Aorta (tissue), 5 donors: ENCODE measurements around the gene CD1D. TPM values are rescaled to one million over a fixed set of nuclear protein-coding genes. Genes with fewer than 3 reads are reported as not detected.
A peak's percentile ranks its signal among the peaks of the same experiment; 100 is the strongest.

ENCODE experiments used
- ATAC-seq: fragments of 200-7000 bp; cut with Tn5 transposase; one replicate; pipeline ENCODE4 v1.9.1; 2022; ENCODE audit warnings: moderate library complexity; ENCODE audit not compliant: low FRiP score
- DNase-seq, 2 donors: peaks; one replicate each; pipeline ENCODE4 v3.0.0-alpha.2; 2020
- H3K27ac ChIP-seq, 2 donors: one replicate each; pipeline ENCODE4 v1.5.1; 2013; ENCODE audit warnings: low read length in 2 of 2, mild to moderate bottlenecking in 2 of 2, moderate library complexity in 2 of 2, control low read depth in 1 of 2, inconsistent platforms in 1 of 2, low read depth in 1 of 2
- H3K27me3 ChIP-seq, 2 donors: one replicate each; pipeline ENCODE4 v1.6.1; 2013; ENCODE audit warnings: control low read depth in 1 of 2, low read length in 1 of 2, mild to moderate bottlenecking in 1 of 2, moderate library complexity in 1 of 2; ENCODE audit not compliant: insufficient read depth in 2 of 2, control insufficient read depth in 1 of 2
- H3K36me3 ChIP-seq, 2 donors: one replicate each; pipeline ENCODE4 v1.6.1; 2013; ENCODE audit warnings: control low read depth in 1 of 2, low read length in 1 of 2, mild to moderate bottlenecking in 1 of 2; ENCODE audit not compliant: insufficient read depth in 2 of 2, control insufficient read depth in 1 of 2
- H3K4me1 ChIP-seq, 2 donors: one replicate each; pipeline ENCODE4 v1.6.1; 2013; ENCODE audit warnings: low read length in 2 of 2, control low read depth in 1 of 2, mild to moderate bottlenecking in 1 of 2, moderate library complexity in 1 of 2; ENCODE audit not compliant: insufficient read depth in 2 of 2, control insufficient read depth in 1 of 2
- H3K4me3 ChIP-seq, 2 donors: one replicate each; pipeline ENCODE4 v1.5.1; 2013; ENCODE audit warnings: low read length in 2 of 2, control low read depth in 1 of 2, mild to moderate bottlenecking in 1 of 2
- H3K9me3 ChIP-seq: one replicate; pipeline ENCODE4 v1.6.1; 2013; ENCODE audit warnings: mild to moderate bottlenecking, low read length; ENCODE audit not compliant: control insufficient read depth
- WGBS, 2 donors: extraction: QIAGEN DNeasy Blood & Tissue Kit; methylation state at CpG; one replicate each; pipeline ENCODE4 v1.1.7; 2013; 5-methylcytosine and 5-hydroxymethylcytosine counted together
- intact Hi-C, 2 donors: fragments of 100-400 bp; cut with DNase I; formaldehyde crosslinking; loops; one replicate each; pipeline versions ENCODE4 v1.14.2 to v1.15.0; 2022
- polyA plus RNA-seq, 2 donors: library from polyadenylated mRNA; stranded (reverse); fragments of 200-250 nt; gene quantifications; one replicate each; pipeline ENCODE4 v1.2.3, GENCODE V29; 2013
- total RNA-seq, 2 donors: library from RNA; stranded (reverse); fragmentation: NEBNext Ultra II Directional; extraction: Animal tissue kit (Norgen Biotek cat#: 25700); gene quantifications; one replicate each; pipeline ENCODE4 v1.2.1, GENCODE V29; 2021
- donor health status: healthy with polysubstance abuse.
- donor health status: Bipolar disorder and iron deficiency.
- donor health status: DM: no; HTN: no; CAD: no.
- donor health status: DM: no; HTN: no; CAD: no.
- donor health status: DM: yes; HTN: yes; CAD: no.

Gene CD1D
- total and polyA plus RNA-seq, 4 donors, result 0.59 to 3.3 (median 1.3) TPM

- ATAC-seq, result no peak
- Histone ChIP-seq H3K4me1 (peaks cover 0 to 2% of the 10 kb centered on the region in 2 donors), H3K36me3 (no peaks in the 10 kb centered on the region), H3K4me3 (no peak overlapping the region), H3K9me3 (no peaks in the 10 kb centered on the region), H3K27ac (no peak overlapping the region), H3K27me3 (no peaks in the 10 kb centered on the region)
- WGBS, 2 donors, result 72 to 81% methylated on average over 1 of the region's 1 CpG
- intact Hi-C loops, result no loop called here
- no peak for DNase-seq
Measured at GRCh38 chr1:158148468-158148867, 32.2 kb upstream of the CD1D start.

DNA sequence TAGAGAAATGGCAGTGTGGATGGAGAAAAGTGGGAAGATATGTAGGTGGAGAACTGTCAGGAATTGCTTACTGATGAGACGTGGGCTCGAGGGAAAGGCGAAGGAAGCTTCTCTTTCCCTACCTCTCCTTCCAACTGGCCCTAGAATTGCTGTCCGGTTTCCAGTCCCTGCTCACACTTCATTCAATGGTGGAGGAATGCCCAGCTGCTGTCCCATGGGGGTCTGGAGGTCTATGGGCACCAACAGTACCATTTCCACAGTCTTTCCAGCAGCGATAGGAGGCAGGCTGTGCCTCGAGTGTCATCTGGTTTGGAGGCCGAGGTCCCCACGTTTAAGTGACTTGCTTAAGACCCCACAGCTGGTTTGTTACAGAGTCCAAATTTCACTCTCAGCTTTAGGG lies 31.5 kb upstream of the CD1D start:
- ATAC-seq (peak; percentile 48), DNase-seq (no peak)
- Histone ChIP-seq H3K4me3 (no peak overlapping the region), H3K4me1 (peaks cover 0 to 2% of the 10 kb centered on the region in 2 donors), H3K9me3 (no peaks in the 10 kb centered on the region), H3K36me3 (no peaks in the 10 kb centered on the region), H3K27ac (peak overlapping the region in 1 of 2 donors; percentile 16), H3K27me3 (no peaks in the 10 kb centered on the region)
- WGBS, 2 donors, result 30 to 34% methylated on average over 8 of the region's 8 CpGs
- intact Hi-C loops, result no loop called here

- Histone ChIP-seq H3K4me1 (peaks cover 0 to 2% of the 10 kb centered on the region in 2 donors), H3K4me3 (peak overlapping the region; percentile 31 to 53), H3K36me3 (no peaks in the 10 kb centered on the region), H3K27me3 (no peaks in the 10 kb centered on the region), H3K9me3 (no peaks in the 10 kb centered on the region), H3K27ac (peak overlapping the region in 1 of 2 donors; percentile 16)
- intact Hi-C loops, result no loop called here
- peak; percentile 96 for ATAC-seq
- peak; percentile 97 to 98 for DNase-seq
- WGBS, 2 donors, result 7% methylated on average over 31 of the region's 31 CpGs
Measured at GRCh38 chr1:158149577-158150269, 31.0 kb upstream of the CD1D start.

DNA sequence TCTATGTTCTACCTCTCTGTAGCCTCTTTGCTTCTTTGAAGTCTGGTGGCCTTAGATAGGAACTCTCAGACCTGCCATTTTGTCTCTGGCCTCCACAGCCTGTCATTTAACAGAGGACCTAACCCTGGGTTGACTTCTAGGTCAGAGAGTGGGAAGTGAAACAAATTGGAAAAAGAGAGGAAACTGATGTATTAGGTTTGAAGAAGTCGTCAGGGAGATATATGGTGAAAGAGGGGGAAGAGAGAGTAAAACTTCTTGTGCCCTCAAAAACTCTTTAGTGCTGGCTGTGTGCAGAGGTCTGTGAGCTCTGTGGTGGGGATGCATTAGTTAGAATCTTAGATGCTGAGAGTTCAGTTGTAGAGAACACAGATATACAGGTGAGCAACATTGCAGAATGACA lies 30.2 kb upstream of the CD1D start:
- ATAC-seq (peak; percentile 8), DNase-seq (no peak)
- Histone ChIP-seq H3K9me3 (no peaks in the 10 kb centered on the region), H3K27ac (no peak overlapping the region), H3K36me3 (no peaks in the 10 kb centered on the region), H3K4me3 (no peak overlapping the region), H3K27me3 (no peaks in the 10 kb centered on the region), H3K4me1 (peaks cover 0 to under 1% of the 10 kb centered on the region in 2 donors)
- intact Hi-C loops, result no loop called here
- WGBS, 2 donors, result 73 to 84% methylated on average over 1 of the region's 1 CpG

DNA sequence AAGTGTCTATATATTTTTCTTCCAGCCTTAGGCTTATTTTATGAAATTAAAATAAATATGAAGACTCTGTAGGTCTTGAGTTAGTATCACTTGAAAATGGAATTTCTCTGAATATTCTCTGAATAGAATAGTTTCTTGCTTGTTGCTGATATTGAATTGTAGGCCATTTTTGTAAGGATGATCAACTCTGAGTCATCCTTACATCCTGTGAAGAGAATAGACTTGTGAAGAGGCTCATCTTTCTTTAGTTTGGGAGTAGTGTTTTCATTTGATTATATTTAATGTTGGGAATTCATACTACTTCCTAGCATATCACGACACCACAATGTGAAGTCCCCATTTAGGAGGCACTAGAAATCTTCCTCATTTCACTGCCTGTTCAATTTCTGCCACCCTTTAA lies 27.5 kb upstream of the CD1D start:
- no peak for DNase-seq
- Histone ChIP-seq H3K36me3 (no peaks in the 10 kb centered on the region), H3K9me3 (no peaks in the 10 kb centered on the region), H3K4me3 (no peak overlapping the region), H3K27ac (no peak overlapping the region), H3K4me1 (no peaks in the 10 kb centered on the region), H3K27me3 (no peaks in the 10 kb centered on the region)
- 94 to 97% methylated on average over 1 of the region's 1 CpG for WGBS, 2 donors
- no peak for ATAC-seq
- intact Hi-C loops, result no loop called here

DNA sequence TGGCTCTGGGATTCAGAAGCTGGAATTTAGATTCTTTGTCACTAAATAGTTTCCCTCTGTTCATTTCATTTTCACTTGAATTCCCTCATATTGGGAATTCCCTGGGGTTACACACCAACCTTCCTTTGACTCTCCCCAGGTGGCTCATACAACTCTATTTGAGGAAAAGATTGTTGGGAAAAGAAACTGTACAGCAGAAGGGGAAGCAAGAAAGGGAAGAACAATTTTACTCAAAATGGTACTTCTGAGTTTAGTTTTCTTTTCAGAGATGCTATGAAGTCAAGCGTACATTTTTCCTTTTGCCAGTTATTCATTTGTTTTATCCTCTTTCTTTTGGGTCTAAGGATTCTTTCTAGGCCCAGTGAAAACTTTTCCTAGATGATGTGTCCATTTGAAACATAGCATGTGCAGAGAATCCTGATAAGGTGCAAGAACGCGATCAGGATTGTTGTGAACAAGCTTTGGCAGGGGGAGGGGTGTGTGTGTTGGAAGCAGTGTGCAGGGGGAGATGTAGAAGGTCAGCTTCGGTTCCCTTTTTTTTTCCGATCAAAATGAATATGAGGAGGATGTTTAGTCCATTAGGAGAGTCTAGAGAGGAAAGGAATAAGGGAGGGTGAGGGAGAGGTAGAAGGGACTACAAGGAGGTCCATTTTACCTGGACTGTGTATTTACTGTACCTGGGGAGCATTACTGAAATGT lies 26.8 kb upstream of the CD1D start:
- H3K4me1 ChIP-seq, result no peaks in the 10 kb centered on the region
- H3K27ac ChIP-seq, result no peak overlapping the region
- 76 to 79% methylated on average over 5 of the region's 5 CpGs for WGBS, 2 donors

DNA sequence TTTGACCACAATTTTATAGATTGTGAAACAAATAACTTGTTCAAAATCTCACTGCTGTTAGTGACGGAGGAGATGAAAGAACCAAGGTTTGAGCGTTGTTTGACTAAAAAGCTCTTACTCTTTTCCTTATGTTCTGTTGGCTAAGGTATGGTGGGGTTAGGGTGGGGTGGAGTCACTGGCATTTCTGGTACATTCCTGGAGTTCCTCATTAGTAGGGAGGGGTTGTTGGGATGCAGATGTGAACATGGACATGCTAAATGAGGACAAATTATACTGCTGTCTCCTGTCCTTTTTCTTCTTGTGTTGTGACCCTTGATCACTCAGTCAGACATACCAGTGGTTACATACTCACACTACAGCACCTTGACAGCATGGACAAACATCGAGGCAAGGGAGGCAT lies 26.2 kb upstream of the CD1D start:
- no peaks in the 10 kb centered on the region for H3K9me3 ChIP-seq
- H3K36me3 ChIP-seq, result no peaks in the 10 kb centered on the region
- no peak overlapping the region for H3K4me3 ChIP-seq
- no peak overlapping the region for H3K27ac ChIP-seq
- 76 to 86% methylated on average over 3 of the region's 3 CpGs for WGBS, 2 donors
- intact Hi-C loops, result no loop called here
- H3K27me3 ChIP-seq, result no peaks in the 10 kb centered on the region
- no peak for ATAC-seq
- DNase-seq, result no peak
- no peaks in the 10 kb centered on the region for H3K4me1 ChIP-seq

More for the DNA sequence above, 26.8 kb upstream of the CD1D start:
- H3K9me3 ChIP-seq, result no peaks in the 10 kb centered on the region
- intact Hi-C loops, result no loop called here
- H3K36me3 ChIP-seq, result no peaks in the 10 kb centered on the region
- ATAC-seq (no peak), DNase-seq (no peak)
- H3K4me3 ChIP-seq, result no peak overlapping the region
- H3K27me3 ChIP-seq, result no peaks in the 10 kb centered on the region

- H3K4me1 ChIP-seq, result no peaks in the 10 kb centered on the region
- 77 to 90% methylated on average over 1 of the region's 1 CpG for WGBS, 2 donors
- H3K27ac ChIP-seq, result no peak overlapping the region
- H3K27me3 ChIP-seq, result no peaks in the 10 kb centered on the region
- DNase-seq, result no peak
- no peak overlapping the region for H3K4me3 ChIP-seq
- no peak for ATAC-seq
- intact Hi-C loops, result no loop called here
- no peaks in the 10 kb centered on the region for H3K36me3 ChIP-seq
- H3K9me3 ChIP-seq, result no peaks in the 10 kb centered on the region
Measured at GRCh38 chr1:158155673-158156072, 25.0 kb upstream of the CD1D start.

DNA sequence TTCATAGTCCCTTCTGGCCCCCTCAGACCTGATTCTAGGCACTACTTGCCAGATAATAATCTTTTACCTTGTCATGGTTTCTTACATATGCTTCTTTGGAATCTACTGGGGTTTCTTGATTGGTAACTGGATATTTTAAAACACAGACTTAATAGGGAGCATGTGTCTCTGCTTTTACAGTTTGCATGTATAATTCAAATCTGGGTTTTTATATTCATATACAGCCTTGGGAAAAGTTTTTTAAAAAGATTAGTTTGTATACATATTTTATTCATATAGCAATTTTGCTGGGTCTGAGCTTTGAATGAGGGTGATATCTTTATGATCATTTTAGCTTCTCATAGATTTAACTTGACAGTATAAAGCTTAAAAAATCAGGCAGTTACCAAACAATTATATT lies 21.1 kb upstream of the CD1D start:
- DNase-seq, result no peak
- Histone ChIP-seq H3K36me3 (no peaks in the 10 kb centered on the region), H3K9me3 (no peaks in the 10 kb centered on the region), H3K27ac (no peak overlapping the region), H3K27me3 (peaks cover 0 to 1% of the 10 kb centered on the region in 2 donors), H3K4me1 (no peaks in the 10 kb centered on the region), H3K4me3 (no peak overlapping the region)
- intact Hi-C loops, result no loop called here
- ATAC-seq, result no peak
